HG03066 (cell line): Measurements from ENCODE around the gene PPM1J.
"Not testable (repeated sequence)": the region's sequence is repeated elsewhere in the genome, so short reads cannot be mapped to it uniquely, and the experiment has no call there.

Experiments
- ATAC-seq: cut with Tn5 transposase; IDR thresholded peaks from one replicate; pipeline ENCODE4 v1.9.1; 2021; ENCODE audit warnings: low read depth; ENCODE audit not compliant: unreplicated experiment

PPM1J gene

DNA sequence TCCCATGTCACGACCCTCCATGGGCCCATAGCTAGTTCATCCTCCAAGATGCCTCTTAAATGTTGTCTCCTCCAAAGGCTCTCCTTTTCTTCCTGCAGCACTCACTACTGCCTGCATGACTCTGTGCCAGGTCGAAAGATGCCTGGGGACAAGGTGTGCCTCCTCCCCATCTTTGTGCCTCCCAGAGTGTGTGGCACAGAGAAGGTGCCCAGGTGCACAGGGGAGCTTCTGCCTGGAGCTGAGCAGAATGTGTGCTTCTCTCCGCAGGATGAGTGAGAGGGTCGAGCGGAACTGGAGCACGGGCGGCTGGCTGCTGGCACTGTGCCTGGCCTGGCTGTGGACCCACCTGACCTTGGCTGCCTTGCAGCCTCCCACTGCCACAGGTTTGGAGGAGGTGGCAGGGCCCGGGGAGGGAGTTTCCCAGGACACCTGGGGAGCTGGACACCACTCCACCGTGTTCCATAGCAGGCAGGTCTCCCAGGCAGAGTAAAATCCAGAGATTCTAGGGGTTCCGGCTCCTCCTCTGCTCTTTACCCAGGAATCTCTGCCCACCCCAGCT, 6.9 kb upstream of the PPM1J start:
- no peak for ATAC-seq

DNA sequence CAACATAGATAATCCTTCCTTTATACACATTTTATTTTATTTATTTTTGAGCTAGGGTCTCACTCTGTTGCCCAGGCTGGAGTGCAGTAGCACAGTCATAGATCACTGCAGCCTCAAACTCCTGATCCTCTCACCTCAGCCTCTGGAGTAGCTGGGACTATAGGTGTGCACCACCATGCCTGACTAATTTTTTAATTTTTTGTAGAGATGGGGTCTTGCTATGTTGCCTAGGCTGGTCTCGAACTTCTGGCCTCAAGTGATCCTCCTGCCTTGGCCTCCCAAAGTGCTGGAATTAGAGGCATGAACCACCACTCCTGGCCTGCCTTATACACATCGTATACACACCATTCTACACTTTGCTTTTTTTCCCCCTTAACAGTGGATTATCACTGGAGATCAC, 6.2 kb upstream of the PPM1J start:
- not testable (repeated sequence) for ATAC-seq

GRCh38 chr1:112720800-112721199, 5.7 kb upstream of the PPM1J start:
- ATAC-seq = no peak

DNA sequence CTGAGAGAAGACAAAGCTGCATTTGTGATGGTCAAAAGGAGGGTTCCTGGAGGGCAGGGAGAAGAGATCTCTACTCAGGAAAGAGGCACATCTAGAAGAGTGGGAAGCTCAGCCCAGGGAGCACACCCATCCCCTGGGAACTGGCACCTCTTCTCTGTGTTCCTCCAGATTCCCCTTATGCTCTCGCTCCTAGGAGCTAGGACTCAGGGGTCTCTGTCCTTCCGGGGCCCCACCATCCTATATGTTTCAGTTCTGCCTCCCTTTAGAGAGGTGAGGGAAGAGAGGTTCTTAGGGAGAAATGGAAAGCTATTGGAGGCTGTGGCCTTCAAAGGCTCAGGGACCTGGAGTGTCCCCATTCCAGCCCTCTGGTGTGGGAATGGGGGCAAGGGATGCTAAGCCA, 4.6 kb upstream of the PPM1J start:
- ATAC-seq = no peak

DNA sequence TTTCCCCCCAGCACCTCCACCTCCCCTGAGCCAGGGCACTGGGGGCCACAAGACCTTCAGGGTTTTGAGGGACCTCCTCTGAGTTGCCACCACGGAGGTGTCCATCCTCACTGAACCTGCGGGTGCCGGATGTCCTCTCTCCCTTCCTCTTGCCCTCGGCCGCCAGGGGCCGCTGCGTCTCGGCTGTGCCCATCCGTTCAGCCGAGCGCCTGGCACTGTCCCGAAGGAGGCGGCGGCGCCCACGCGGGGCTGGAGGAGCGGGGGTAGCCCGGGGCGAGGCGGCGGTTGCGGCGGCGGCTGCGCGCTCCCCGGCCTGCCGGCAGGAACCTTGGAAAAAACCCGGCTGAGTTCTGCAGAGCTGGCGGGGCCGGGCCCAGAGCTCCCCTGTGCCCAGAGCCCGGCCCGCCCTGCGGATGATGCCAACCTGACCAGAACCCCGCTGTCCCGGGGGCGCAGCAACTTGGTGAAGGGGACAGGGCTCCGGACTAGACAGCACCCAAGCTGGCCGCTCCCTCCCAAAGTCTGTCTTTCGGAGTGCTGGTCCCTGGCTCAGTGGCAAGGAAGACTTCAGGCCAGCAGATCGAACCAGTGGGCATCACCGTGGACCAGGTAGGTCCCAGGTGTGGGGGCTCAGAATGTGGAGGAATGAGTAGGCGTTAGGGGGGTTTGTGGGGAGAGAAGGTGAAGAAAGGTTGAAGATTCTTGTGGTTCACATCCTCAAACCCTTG, 3.7 kb upstream of the PPM1J start:
- no peak for ATAC-seq

DNA sequence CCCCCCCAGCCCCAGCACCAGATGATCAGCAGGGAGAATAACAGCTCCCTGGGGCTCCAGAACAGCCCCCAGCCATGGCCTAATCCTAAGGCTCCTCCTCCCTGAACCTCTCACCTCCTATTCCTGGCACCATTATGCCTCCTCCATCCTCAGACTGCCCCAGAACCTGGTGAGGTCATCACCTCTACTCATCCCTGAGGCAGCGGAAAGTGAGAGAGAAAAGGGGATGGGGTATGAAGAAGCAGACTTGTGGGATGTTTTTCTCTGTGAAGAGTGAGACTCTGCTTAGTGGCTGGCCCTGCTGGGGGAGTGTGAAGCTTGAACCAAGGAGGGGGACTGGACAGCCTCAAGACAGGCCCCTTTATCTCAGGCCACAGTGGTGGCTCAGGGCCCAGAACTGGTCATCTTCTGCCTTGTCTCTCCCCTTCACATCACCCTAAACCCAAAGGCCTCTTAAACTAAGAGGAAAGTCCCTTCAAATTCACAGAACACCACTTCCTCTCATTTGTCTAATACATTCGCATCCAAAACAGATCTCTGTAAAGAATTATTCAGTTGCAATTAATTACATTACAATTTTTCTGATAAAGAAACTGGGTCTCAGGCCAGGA, 2.2 kb upstream of the PPM1J start:
- no peak for ATAC-seq

GRCh38 chr1:112716133-112716720, 1.1 kb upstream of the PPM1J start:
- ATAC-seq = no peak

GRCh38 chr1:112714313-112715263, 544 bp downstream of the PPM1J start:
- ATAC-seq = peak; percentile 18

- ATAC-seq = no peak
These were observed 1.4 kb downstream of the PPM1J start for GRCh38 chr1:112713466-112714312.

GRCh38 chr1:112712701-112713128, 2.4 kb downstream of the PPM1J start:
- no peak for ATAC-seq

GRCh38 chr1:112712191-112712590, 2.9 kb downstream of the PPM1J start:
- no peak for ATAC-seq

DNA sequence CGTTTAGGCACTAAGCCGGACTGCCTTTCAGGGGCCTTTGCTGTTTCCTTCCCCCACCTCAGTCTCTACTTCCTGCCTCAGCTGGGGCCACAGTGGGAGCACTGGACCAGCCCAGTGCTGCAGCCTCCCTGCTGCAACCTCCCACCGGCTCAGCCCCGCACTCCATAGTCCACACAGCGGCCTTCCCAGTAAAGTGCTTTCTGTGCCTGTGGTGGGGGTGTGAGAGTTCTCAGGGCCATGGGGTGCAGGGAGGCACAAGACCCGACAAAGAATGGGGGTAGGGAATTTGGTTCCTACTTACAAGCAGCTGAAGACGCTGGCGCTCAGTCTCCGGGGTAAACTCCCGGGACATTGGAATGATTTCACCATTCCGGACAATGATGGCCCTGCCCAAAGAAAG, 3.5 kb downstream of the PPM1J start:
- no peak for ATAC-seq

GRCh38 chr1:112711041-112711440, 4.1 kb downstream of the PPM1J start:
- ATAC-seq = no peak

DNA sequence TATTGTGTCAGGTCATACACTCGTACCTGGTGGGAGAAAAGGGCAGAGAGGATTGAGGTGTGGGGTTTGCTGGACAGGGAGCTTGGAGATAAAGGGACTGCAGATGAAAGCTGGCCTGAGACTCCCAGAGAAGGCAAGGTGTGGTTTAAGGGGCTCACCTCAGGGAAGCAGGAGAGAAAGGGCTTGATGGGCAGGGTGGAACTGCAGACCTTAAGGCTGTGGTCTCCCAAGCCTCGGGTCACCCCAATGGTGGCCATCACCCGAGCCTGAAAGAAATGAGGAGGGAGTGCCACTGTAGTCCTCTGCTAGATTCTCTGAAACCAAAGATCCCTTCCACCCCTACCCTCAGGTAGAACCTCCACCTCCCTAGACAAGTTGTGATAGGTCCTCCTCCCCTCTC, 4.5 kb downstream of the PPM1J start:
- no peak for ATAC-seq

DNA sequence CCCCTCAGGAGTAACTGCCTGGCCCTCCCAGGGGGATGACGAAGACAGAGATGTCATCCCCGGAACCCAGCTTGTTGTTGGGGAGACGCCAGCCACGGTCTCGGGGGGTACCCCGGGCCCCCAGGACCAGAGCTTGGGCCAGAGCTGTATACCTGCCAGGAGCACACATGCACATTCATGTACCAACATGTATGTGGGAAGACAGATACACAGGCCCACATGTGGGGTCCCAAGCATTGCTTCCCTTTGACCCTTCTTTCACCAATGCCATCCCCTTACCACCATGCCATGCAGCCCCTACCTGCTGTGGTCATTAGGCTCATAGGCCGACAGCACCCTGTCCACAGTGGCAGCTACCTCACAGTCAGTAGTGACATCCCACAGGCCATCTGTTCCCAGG, 5.0 kb downstream of the PPM1J start:
- ATAC-seq = no peak

DNA sequence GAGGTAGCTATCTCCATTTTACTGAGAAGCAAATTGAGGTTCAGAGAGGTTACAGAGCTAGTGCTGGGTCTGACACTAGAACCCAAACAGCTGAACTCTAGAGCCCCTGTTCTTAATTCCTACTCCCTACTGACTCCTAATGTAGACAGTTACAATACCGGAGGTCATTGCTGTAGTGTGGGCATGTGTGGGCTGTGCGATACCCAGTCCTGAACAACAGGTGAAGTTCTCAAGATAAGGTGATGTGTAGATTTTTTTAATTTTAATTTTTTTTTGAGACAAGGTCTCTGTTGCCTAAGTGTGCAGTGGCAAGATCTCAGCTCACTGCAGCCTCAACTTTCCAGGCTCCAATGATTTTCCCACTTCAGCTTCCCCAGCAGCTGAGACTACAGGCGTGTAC, 6.6 kb downstream of the PPM1J start:
- no peak for ATAC-seq

DNA sequence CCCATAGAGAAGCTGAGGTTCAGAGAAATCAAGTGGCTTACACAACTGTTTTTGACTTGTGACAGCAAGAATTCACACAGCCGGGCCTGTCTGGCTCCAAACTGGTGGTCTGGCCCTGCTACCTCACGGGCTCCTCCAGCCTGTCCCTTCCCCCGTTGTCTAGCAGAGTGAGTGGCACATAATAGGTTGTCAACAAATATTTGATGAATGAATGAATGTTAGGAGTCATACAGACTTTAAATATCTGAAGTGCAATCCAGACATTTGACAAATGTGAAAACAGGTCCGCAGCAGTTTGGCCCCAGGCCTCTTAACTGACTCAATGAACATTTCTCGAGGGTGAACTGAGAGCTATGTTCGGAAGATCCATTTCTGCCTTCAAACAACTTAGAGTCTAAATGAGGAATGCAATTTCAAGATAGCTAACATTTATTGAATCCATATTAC, 7.1 kb downstream of the PPM1J start:
- no peak for ATAC-seq

DNA sequence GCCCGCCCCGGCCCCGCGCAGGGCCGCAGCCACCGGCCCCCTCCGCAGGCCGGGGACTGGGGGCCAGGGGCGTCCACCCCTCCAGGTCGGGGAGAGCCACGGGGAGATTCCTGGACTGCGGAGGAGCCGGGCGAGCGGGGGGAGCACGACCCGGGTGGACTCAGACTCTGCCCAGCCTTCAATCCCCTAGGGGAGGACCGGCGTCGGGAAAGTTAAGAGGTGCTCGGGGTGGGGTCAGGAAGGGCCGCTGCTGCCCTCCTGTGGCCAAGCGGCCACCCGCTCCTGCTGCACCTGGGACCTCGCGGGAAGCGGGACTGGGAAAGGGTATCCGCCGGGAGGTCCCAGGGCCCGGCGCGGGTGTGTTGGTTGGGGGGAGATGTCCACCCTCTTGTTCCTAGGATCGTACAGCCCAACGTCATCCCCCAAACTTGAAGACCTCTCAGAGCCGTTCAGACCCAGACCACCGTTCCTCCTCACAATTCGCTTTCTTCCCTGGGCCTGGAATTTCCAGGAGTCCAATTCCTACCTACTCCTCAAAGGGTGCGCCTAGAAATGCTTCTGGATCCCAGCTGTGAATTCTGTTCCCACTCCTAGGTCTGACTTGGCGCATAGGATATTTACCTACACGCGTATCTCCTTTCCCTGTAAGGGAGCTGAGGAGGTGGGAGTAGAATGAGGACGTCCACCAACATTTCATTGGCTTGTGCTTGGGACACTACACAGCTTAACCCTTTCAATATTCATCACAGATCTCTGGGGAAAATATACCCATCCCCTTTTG, 7.7 kb downstream of the PPM1J start:
- peak; percentile 51 for ATAC-seq
